GM12874 (cell line): ENCODE data around the gene APOBR.

Experiments
- TF ChIP-seq, protein P1 (sequence below): IDR thresholded peaks from 2 replicates; pipeline ENCODE4 v1.5.1; 2011; ENCODE audit warnings: low read depth, mild to moderate bottlenecking, control low read depth, low read length, moderate library complexity; ENCODE audit not compliant: insufficient read depth

The APOBR gene, protein sequence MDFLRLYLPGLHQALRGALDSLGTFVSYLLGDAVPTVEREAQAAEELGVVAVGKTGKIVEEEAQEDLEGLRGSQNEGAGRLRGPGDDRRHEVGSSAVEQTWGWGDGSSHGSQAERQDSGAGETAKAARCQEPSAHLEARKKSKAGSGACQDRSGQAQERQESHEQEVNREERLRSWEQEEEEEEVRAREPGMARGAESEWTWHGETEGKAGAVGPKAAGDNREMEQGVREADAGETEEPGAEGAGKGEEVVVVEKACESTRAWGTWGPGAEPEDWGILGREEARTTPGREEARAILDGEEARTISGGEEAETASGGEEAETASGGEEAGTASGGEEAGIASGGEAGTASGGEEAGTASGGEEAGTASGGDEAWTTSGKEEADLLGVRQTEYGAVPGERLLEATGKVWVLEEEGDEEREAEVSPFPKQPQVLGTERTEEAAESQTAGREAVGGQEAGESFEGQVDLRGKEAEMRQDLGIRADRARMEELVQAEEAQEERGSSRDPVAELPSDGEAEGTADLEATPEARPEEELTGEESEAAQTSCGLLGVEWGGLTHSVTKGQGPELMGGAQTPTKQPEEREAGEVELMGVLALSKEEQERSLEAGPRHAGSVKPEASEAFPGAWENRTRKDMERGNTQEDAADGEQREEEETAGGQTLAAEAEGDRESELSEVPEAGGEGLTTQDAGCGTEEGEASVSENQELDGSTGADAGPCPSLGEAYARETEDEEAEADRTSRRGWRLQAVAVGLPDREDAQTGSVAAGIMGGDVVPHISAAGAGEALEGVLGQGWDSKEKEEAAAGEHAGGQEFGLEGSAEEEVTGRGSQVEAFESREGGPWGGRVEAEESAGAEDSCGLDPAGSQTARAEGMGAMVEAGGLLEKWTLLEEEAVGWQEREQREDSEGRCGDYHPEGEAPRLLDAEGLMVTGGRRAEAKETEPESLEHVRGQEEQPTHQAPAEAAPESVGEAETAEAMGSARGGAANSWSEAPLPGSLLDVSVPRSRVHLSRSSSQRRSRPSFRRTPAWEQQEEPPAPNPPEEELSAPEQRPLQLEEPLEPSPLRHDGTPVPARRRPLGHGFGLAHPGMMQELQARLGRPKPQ

DNA sequence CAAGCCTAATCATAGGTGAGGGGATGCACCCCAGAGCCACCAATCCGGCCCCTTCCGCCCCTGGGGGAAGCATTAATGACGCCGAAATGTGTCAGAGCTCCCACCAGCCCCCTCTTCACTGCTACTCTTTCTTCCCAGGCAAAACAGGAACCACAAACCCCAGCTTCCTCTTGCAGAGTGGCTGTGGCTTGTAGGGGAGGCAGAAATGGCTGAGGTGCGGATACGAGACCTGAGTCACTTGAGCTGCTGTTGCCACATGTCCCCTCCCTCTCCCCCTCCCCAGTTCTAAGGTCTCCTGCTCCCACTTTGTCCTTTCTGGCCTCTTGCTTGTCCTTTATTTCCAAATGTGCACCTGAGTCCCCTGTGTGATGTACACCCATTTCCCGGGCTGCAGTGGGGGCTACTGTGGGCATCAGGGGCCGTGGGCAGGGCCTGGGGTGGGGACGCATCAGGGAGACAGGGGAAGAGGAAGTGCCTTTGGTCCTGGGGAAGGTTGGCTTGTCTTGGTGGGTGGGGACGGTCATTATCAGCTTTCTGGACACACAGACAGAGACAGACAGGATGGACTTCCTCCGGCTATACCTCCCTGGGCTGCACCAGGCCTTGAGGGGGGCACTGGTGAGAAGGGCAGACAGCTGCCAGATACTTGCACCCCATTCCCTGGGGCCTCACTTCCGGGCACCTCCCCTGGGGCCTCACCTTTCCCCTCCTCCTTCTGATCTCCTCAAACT, at the start of gene APOBR:
Gene APOBR (plus strand): TSS at position 523 of the 731 bp plus-strand sequence. CDS start 39 bp downstream, at position 562.
- TF ChIP-seq, protein P1, sequence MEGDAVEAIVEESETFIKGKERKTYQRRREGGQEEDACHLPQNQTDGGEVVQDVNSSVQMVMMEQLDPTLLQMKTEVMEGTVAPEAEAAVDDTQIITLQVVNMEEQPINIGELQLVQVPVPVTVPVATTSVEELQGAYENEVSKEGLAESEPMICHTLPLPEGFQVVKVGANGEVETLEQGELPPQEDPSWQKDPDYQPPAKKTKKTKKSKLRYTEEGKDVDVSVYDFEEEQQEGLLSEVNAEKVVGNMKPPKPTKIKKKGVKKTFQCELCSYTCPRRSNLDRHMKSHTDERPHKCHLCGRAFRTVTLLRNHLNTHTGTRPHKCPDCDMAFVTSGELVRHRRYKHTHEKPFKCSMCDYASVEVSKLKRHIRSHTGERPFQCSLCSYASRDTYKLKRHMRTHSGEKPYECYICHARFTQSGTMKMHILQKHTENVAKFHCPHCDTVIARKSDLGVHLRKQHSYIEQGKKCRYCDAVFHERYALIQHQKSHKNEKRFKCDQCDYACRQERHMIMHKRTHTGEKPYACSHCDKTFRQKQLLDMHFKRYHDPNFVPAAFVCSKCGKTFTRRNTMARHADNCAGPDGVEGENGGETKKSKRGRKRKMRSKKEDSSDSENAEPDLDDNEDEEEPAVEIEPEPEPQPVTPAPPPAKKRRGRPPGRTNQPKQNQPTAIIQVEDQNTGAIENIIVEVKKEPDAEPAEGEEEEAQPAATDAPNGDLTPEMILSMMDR, result no peak

DNA sequence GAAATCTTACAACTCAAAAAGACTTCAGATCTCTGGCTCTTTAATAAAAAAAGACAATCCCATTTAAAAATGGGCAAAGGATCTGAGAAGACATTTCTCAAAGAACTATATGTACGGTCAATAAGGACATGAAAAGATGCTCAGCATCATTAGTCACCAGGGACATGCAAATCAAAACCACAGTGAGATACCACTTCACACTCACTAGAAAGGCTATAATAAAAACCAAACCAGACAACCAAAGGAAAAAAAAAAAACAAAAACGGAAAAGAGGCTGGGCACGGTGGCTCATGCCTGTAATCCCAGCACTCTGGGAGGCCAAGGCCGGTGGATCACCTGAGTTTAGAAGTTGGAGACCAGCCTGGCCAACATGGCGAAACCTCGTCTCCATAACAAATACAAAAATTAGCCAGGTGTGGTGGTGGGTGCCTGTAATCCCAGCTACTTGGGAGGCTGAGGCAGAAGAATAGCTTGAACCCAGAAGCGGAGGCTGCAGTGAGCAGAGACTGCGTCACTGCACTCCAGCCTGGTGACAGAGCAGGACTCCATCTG, 20.7 kb upstream of the APOBR start:
- TF ChIP-seq, protein P1, result no peak

DNA sequence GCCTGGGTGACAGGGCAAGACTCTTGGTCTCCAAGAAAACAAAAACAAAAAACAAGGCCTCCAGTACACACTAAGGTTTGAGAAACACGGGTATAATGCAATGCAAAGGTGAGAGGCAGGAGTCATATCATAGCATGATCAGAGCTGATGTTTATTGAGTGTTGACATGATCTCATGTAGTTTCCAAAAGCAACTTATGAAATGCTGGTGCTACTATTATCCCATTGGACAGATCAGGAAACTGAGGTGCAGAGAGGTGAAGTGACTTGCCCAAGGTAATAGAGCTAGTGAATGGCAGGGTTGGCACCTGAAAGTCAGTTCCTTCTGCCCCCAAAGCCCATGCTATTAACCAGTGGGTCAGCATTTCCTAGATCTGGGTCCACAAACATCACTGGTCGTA, 19.2 kb upstream of the APOBR start:
- TF ChIP-seq, protein P1, result no peak

DNA sequence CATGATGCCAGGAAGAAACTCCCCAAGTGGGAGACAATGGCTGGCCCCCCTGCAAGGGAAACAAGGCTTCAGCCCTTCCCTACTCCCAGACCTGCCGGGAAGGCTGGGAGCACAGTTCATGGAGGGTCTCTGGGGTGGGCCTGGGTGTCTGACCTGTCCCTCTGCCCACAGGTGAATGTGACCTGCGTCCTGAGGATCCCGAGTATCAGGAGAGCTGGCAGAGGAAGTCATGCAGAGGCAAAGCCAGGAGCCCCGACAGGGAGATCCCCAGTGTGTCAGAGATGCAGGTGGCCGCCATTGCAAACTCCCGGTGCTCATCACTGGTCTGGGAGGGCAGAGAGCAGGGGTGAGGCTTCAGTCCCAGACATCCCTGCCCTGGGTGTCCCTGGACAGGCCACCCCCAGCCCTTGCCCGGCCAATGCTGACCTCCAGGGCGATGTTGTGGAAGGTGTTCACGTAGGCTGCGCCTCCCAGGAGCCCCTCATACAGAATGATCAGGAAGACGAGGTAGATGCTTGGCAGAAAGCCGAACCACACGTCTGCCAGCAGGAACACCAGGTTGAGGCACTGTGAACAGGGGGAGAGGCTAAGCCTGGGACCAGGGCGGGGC, 17.0 kb upstream of the APOBR start:
- TF ChIP-seq, protein P1, result no peak

DNA sequence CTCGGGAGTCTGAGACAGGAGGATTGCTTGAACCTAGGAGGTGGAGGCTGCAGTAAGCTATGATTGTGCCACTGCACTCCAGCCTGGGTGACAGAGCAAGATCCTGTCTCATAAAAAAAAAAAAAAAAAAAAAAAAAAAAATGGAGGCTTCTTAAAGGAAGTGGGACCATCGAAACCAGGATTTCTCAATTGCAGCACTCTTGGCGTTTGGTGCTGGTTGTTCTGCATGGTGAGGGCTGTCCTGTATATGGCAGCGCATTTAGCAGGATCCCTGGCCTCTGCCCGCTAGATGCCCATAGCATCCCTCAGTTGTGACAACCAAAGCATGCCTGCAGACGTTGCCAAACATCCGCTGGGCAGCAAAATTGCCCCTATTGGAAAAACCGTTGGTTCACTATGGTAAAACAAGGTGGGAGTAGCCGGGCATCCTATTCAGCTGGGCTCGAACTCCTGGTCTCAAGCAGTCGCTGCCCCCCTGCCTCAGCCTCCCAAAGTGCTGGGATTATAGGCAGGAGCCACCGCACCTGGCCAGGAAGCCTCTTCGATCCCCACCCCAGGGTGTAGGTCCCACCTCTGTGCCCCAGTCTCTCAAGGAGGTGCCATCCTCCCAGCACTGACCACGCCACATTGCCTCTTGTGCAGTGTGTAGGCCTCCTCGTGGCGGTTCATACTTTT, 15.8 kb upstream of the APOBR start:
- TF ChIP-seq, protein P1, result no peak

DNA sequence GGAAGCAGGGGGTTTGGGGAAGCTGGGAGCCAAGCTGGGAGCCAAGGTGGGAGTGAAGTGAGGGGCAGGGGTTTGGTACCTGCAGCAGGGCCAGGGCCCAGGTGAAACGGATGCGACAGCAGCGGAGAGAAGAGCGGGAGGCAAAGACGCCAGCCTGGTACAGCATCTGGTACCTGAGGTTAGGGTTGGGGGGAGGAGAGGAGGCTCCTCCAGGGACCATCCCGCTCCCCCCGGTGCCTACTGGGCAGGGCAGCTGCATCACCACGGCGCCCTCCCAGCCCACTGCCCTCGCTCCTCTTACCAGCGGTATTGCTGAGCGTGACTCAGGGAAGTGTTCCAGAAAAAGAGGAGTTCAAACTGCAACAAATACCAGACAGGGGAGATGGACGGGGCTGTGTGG, 12.4 kb upstream of the APOBR start:
- TF ChIP-seq, protein P1, result no peak
